Activated CD4-positive, alpha-beta T cell treated with anti-CD3 and anti-CD28 coated beads for 24 hours (primary cell): Measurements from ENCODE around the gene MORC3.
"Not testable (repeated sequence)": the region's sequence is repeated elsewhere in the genome, so short reads cannot be mapped to it uniquely, and the experiment has no call there.

Source experiments
- DNase-seq, 2 donors: peaks; one replicate each; pipeline ENCODE4 v3.0.0-alpha.2; 2020; ENCODE audit warnings: low read depth in 2 of 2

The MORC3 gene

GRCh38 chr21:36319767-36320420 is at the start of gene MORC3:
Gene MORC3 (plus strand): TSS chr21:36320197. CDS start chr21:36320265, 68 bp downstream.
- DNase-seq = peak; percentile 97 to 98

DNA sequence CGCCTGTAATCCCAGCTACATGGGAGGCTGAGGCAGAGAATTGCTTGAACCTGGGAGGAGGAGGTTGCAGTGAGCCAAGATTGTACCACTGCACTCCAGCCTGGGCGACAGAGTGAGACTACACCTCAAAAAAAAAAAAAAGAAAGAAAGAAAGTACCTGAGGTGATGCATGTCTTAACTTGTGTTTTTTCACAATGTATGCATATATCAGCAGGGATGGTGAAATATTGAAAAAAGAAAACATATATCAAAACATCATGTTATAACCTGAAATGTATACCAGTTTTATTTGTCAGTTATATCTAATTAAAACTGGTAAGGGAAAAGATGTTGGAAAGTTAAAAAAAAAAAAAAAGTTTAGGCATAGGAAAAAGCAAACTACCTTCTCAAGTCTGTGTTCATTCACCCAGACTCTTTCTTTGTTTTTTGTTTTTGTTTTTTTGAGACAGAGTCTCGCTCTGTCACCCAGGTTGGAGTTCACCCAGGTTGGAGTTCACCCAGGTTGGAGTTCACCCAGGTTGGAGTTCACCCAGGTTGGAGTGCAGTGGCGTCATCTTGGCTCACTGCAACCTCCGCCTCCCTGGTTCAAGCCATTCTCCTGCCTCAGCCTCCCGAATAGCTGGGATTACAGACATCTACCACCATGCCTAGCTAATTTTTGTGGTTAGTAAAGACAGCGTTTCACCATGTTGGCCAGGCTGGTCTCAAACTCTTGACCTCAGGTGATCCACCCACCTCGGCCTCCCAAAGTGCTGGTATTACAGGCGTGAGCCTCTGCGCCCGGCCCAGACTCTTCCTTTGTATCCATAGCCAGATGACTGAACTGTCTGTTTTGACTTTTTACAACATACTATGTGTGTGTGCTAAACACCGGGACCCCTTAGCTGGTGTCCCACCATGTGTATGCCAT is 49.0 kb upstream of the MORC3 start:
- DNase-seq = not testable (repeated sequence)

GRCh38 chr21:36274128-36274527 is 45.9 kb upstream of the MORC3 start:
- no peak for DNase-seq

GRCh38 chr21:36282568-36283230 is 37.3 kb upstream of the MORC3 start:
- no peak for DNase-seq

DNA sequence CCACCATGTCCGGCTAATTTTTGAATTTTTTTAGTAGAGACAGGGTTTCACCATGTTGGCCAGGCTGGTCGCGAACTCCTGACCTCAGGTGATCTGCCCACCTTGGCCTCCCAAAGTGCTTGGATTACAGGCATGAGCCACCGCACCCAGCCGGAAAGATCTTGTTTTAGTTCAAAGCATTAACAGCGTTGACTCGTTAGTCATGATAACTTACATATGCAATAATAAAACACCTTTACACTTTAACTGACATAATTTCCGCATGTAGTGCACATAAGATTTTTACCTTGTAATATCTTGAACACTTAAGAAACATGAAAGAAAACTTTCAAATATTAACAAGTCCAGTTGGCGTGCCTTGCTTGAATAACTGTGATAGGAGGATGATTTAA is 36.8 kb upstream of the MORC3 start:
- not testable (repeated sequence) for DNase-seq

DNA sequence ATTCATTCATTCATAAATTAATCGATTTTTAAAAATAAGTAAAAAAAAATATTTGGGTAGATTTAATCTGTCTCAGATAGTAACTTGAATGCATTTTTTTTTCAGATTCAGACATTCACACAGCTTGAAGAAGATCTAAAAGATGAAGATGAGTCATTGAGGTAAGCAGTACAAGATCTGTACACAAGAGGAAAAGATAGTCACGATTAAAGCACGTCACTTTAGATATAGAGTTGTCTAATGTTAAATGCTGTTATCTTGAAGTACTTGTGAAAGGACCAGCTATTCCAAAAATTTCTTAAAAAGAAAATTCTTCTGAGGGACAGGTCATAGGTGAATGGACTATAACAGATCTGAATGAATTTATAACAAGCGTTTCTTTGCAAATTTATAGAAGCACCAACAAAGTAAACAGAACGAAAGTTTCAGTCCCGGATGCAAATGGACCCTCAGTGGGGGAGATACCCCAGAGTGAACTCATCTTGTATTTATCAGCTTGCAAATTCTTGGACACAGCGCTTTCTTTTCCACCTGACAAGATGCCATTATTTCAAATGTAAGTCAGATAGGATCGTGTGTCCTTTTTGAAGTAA is 31.2 kb upstream of the MORC3 start:
- no peak for DNase-seq

- no peak for DNase-seq
Observed at GRCh38 chr21:36291509-36291908, 28.5 kb upstream of the MORC3 start.

GRCh38 chr21:36297406-36297937 is 22.5 kb upstream of the MORC3 start:
- DNase-seq = no peak

GRCh38 chr21:36297938-36298572 is 21.9 kb upstream of the MORC3 start:
- peak in 1 of 2 donors; percentile 40 for DNase-seq

- no peak for DNase-seq
Observed at GRCh38 chr21:36306872-36307534, 13.0 kb upstream of the MORC3 start.

DNA sequence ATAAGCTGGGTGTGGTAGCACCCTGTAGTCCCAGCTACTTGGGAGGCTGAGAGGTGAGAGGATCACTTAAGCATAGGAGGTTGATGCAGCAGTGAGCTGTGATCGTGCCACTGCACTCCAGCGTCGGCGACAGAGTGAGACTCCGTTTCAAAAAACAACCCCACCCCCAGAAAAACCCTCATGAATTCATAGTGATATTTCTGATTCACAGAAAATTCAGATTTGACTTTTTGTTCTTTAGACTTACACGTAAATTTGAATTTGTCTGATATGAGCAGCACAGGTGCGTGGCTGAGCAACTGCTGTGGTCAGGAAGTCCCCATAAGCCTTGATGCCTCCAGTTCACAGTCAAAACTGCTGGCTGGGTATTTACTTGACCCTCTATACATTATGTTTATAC is 10.0 kb upstream of the MORC3 start:
- DNase-seq = no peak

GRCh38 chr21:36313446-36313845 is 6.6 kb upstream of the MORC3 start:
- DNase-seq = not testable (repeated sequence)

- not testable (repeated sequence) for DNase-seq
Observed at GRCh38 chr21:36316045-36316444, 4.0 kb upstream of the MORC3 start.

GRCh38 chr21:36316872-36317484 is 3.0 kb upstream of the MORC3 start:
- DNase-seq = no peak

- DNase-seq = not testable (repeated sequence)
Observed at GRCh38 chr21:36319406-36319766, 611 bp upstream of the MORC3 start.

- peak in 1 of 2 donors; percentile 58 for DNase-seq
Observed at GRCh38 chr21:36320421-36321324, 676 bp downstream of the MORC3 start.

GRCh38 chr21:36321325-36322082 is 1.5 kb downstream of the MORC3 start:
- DNase-seq = no peak

GRCh38 chr21:36322083-36322424 is 2.1 kb downstream of the MORC3 start:
- DNase-seq = no peak

GRCh38 chr21:36323032-36323431 is 3.0 kb downstream of the MORC3 start:
- no peak for DNase-seq
